DMS79 treated with DMSO at 0.1 percent for 48 hours (cell line): ENCODE data around the gene KIF12.
A peak's percentile ranks its signal among the peaks of the same experiment; 100 is the strongest.

Experiments
- DNase-seq: peaks from one replicate; lab custom pipeline; 2025; lab: John Stamatoyannopoulos, UW

KIF12 gene

DNA sequence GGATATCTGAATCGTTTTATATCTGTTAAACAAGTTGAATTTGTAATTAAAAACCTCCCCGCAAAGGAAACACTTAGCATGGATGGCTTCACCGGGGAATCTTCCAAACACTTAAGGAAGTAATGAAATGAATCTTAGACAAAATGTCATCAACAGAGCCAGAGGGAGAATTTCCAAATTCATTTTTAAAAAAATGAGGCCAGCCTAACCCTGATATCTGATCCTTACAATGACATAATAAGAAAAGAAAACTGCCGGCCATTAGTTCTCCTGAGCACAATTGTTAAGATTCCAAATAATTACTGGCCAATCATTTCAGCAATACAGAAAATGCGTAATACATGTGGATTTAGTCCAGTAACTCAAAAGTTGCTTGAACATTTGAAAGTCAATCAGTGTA is 6.1 kb upstream of the KIF12 start:
- no peak for DNase-seq

DNA sequence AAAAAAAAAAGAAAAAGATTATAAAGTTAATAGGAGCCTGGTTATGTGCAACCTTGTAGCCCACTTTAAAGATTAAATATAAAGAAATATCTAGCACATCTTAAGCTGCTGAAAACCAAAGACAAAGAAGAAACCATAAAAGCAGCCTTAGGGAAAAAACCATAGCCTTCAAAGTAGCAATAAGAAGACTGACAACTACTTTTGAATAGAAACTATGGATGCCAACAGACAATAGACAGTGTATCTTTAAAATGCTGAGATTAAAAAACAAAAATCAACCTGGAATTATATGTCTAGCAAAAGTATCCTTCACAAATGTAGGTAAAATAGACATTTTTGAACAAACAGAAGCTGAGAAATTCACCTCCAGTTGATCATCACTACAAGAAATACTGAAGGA is 3.4 kb upstream of the KIF12 start:
- DNase-seq = no peak

DNA sequence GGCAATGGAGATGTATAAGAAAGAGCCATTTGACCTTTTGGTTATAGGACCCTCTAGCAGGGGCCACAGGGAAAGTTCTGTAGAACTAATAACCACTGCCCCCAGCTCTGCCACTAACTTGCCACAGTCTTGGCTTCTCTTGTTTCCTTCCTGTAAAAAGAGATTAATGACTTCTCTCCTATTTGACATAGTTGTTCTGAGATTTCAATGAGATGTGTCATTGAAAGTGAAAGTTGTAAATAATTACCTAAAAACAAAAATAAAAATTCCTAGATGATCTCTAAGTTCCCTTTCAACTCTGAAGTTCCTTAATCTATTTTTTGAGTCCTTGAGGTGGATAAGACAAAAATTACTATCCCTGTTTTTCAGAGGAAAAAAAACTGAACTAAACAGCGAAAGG is 1.4 kb upstream of the KIF12 start:
- DNase-seq = no peak

DNA sequence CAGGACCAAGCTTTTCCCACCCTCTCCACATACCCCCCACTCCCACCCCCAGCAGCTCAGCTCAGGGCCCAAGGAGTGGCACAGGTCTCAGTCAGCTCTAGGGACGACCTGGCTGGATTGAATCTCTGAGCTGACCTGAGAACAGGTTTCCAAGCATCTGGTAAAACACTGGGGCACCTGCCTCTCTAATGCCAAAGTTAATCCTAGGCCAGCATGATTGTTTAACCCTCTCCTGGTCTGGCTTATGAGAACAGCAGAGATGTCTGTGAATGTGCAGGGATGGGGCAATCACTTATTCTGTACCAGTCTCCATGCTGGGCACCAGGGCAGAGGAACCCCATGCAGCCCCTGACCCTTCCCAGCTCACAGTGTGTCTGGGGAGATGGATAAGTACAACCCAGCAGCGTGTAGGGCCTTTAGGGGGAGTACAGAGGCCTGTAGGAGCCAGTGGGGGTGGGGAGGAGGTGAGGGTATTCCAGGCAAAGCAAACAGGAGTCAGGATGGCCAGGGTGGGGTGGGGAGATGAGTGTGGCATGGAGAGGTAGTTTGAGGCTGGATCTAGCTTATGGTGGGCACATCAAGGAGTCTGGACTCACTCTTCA is 678 bp upstream of the KIF12 start:
- DNase-seq = peak; percentile 30

DNA sequence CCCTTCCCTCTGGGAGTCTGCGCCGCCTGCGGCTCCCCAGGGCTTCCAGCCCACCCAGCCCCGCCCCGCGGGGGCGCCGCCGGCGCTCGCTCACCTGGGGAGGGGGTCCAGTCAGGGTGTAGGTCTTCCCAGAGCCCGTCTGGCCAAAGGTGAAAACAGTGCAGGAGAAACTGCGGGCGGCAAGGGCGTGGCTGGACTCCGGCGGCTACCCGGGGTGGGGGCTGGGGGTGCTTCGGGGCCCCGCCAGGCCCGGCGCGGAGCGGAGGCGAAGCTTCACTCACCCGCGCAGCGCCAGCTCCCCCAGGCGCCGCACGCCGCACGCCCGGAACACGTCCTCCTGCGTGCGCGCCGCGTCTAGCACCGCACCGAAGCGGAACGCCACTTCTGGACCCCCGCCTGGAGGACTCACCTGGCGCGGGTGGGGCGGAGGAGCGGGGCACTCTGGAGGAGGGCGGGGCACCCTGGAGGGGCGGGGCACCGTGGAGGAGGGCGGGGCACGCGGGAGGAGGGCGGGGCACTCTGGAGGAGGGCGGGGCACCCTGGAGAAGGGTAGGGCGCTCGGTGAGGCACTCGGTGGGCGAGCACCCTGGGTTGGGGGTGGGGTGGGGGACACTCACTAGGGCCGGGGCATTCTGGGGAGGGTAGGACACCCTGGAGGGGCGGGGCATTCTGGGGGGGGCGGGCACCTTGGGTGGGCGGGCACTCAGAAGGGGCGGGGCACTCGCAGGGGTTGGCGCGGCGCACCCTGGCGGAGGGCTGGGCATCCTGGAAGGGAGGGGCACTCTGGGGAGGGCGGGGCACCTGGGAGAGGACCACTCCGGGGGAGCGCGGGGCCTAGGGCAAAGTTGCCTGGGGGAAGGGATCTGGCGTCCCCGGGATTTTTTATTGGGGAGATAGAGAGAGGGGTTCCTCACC is 814 bp downstream of the KIF12 start:
- DNase-seq = peak; percentile 63

DNA sequence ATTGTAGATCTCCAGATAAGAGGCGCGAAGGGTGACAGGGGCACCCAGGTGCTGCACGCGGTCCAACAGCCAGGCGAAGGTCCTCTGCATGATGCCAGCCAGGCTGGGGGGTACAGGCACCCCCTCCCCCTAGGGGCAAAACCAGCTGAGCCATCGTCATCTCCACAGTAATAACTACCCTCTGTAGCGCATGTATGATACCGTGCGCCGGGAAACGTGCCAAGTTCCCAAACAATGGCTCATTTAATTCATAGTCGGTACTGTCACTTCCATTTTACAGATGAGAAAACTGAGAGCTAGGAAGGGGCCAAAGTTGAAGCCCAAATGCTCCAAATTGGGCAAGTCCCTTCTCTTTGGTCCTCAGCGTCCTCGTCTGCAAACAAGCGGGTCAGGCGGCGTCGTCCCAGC is 1.5 kb downstream of the KIF12 start:
- peak; percentile 14 for DNase-seq

DNA sequence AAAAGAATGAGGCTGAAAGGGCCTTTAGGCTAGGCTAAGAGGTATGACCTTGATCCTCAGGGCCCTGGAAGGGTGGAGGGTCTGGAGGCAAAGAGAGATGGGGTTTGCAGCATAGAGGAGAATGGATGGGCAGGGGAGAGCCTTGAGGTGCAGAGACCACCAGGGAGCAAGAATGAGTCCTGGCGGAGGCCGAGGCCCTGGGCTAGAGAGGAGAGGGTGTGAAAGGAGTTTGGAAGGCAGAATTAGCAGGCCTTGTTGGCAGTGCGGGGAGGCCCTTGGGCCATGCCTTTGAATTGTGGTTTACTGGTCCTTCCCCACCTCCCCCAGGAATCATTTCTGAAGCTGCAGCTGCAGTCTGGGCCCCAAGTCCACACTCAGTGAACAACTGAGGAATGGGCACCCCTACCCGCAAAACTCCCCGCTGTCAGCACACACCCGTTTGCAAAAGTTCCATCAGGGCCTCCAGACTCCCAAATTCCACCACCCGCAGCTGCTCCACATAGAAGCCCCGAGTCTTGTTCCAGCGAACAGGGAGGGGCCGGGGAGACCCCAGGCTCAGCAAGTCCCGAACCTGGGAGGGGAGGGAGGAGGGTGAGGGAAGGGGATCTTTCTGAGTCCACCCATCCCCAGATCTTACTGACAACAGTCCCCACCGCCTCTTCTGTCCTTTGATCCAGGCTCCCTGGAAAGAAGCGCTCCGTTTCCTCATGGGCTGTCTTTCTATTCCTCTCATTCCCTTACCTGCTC is 2.1 kb downstream of the KIF12 start:
- DNase-seq = no peak

DNA sequence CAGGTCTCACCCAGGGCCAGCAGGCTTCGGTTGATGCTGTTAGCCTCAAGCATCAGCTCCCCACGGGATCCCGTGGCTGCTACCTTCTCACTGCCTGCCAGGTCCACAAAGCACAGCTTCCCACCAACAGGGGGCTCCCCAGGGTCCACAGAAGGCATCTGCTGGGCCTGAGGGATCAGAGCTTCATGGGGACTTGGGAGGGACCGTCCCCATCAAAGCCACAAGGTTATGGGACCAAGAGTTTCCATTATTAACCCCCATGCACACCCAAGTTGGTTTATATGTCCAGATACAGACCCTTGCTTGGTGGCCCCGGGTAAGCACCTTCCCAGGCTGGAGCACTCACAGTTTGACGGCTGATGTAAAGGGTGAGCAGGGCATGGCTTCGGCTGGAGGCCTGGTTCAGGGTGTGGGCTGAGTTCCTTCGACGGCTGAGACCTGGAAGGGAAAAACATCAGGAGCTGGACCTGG is 3.0 kb downstream of the KIF12 start:
- DNase-seq = no peak

DNA sequence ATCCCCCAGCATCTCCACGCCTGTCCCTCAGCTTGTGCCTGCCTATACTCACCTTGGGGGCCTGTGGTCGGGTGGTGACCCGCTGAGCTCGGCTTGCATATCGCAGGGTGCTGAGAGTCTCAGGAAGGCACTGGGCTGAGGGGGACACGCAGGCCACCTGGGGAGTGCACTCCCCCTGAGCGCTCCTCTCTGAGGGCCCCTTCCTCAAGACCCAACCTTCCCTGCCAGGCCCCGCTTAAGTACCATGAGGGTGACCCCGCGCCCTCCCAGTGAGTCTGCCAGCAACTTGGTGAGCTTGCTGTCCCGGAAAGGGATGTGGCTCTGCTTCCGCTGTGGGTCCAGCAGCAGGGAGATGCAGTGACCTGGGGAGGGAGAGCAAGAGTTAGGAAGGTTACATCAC is 4.1 kb downstream of the KIF12 start:
- DNase-seq = no peak

DNA sequence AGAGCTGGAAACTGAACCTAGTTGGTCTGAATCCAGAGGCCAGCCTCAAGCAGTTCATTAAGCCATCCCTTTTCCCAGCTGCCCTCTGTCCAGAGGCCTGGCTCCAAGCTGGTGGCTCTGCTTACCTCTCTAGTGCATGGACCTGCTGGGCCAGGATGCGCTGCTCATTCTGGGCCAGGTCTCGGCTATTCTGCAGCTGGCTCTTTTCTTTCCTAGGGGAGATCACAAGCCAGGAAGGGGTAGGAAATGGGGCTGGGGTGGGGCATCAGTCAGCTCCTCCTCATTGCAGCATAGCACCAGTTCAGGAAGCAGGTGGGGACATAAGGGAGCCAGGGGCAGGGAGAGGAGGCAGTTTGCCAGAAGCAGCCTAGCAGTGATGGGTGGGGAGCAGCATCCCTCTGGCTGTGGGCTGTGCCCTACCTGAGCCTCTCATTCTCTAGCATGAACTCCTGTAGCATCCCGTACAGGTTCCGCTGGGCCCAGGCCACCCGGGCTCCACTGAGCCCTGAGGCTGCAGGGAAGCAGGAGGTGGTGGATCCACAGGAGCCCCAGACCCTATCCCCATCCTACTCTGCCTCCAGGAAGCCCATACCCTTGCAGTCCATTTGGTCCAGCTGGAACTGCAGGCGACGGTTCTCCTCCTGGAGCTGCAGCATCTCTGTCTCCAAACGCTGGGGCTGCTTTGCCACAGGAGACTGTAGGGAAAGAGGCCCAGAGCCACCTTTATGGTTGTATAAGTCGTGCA is 5.2 kb downstream of the KIF12 start:
- DNase-seq = no peak

DNA sequence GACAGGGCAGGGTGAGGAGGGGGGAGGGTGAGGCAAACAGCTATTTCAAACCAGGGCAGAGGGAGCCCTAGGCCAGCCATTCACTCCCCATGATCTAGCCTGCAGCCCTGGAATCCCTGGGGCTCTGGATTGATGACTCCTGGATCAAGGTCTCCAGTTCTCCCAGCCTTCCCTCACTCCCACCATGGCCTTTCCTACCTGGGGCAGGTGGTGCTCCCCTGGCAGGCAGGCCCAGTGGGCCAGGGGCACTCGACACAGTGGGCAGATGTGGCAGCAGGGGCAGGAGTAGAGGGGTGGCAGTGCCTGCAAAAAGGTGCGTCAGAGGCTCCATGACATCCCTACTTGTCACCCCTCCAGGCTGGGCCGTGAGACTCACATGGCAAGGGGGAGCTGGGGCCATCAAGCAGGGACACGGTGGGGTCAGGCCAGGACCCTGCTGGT is 6.0 kb downstream of the KIF12 start:
- no peak for DNase-seq

DNA sequence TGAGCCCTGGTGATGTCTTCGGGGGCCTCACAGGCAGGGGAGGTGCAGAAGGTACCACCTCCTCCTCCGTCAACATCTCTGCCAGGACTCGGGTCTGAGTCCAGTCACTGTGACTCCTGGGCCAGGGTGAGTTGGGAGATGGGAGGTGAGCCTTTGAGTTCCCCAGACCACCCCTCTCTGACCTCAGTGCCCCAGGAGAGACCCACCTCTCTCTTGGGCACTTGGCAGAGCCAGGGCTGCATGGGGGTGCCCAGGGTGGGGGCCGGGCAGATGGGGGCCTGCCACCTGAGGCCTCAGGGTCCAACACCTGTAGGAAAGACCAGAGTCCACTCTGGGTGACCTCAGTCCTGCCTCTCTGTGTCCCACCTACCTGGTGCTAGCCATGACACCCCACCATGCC is 6.8 kb downstream of the KIF12 start:
- no peak for DNase-seq

DNA sequence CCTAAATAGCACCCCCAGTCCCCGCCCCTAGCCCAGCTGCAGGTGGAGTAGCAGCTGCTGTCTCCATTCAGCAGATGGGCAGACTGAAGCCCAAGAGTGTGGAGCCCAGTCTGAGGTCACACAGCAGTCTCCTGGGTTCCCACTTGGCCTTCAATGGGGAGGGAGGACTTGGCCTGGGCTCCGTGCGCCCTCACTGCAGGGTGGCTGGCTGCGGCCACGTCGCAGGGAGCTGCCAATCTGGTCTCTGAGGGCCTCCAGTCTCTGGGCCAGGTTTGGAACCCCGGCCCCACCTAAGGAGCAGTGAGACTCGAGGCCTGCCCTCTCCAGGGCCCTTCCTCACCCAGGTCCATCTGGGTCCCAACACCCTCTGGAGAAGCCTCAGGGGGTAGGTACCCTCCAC is 7.4 kb downstream of the KIF12 start:
- no peak for DNase-seq

DNA sequence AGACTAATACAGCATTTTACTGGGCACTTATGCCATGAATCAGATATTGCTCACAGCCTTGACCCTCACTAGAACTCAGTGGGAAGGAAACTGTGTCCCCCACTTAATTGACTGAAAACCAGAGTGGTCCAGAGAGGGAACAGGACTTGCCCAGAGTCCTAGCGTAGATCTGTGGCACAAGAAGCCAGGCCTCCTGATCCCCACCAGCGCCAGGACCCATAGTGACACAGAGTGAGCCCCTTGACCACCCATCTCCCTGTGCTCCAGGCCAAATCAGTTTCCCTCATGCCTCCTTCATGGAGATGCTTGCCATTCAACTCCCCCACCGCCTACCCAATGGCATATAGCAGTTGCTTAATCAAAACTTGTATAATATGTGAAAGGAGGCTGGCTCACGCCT is 8.3 kb downstream of the KIF12 start:
- no peak for DNase-seq

DNA sequence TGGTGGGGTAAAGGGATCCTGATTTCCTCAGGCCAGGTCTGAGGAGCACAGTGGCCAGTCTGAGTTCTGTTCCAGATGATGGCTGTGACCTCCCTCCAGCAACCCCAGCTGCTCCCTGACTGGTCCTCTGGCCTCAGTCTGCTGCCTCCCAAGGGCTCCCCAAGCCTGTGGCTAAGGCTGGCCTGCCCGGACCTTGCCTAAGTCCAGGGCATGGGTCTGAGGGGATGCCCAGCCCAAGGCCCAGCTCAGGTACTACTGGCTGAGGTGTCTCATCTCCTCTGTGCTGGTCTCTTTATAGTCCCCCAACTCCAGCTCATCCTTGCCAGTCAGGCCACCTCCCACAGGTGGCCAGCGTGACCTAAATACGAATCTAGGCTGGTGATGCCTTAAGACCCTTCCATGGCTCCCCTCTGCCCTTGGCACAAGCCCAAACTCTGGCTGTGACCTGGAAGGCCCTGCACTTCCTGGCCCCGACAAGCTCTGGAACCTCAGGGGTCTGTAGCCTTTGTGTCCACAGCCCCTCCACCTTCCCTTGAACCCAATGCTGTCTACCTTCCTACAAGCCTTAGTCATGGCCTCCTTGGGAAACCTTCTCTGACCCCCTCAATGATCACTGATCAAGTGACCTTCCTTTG is 9.8 kb downstream of the KIF12 start:
- DNase-seq = no peak

DNA sequence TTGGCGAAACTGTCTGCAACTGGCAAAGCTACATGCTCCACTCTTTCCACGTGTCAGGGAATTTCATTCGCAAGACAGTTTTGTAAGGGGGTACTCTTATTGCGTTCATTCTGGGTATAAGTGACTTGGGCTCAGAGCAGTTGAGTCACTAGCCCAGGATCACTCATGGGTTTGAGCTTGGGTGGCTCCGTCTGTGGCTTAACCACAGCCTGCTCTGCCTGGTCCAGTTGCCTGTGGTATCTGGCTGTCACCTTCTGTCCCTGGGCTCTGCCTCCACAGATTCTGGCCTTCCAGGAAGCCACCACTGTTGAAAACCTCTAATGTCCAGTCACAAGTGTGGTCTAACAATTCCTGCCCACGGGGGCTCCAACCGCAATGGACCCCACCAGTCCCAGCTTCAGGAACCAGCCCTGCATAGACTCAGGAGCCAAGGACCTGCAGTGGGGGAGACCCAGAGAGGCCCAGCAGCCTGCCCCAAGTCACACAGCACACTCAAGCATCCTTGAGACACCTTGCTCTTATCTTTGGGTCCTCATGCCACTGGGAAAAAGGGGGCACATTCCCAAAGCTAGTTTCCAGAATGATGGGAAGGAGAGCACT is 10.4 kb downstream of the KIF12 start:
- no peak for DNase-seq

DNA sequence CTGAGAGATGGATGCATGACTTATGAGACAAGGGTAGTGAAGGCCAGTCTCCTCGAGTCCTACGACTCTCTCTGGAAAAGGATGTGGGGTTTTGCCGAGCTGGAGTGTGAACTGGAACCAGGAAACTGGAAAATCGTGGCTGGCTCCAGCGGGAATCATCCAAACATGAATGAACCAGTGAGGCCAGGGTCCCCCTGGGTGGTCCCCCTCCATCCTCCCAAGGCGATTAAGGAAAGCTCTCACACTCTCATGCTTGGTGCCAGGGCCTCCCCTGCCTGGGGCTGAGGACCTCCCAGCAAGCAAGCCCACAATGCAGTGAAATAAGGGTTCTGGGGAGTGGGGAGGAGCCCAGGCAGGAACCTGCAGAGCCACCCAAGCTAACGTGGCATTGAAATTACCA is 11.4 kb downstream of the KIF12 start:
- no peak for DNase-seq

DNA sequence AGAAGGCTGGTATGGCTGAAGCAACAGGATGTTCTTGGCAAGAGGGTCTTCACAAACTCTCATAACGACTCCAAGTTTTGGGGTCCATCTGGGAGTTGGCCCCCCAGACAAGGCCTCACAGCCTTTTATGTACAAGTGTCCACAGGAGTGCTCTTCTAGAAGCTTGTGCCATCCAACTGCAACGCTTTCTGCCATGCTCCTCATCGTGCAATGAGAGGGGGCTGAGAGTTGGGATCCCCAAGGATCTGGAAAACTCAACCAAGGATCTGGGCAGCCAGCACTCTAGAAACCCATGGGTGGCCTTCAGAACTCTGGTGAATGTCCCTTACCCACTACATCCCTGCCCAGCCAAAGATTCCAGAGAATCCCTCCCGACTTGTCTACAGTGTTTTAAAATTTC is 12.5 kb downstream of the KIF12 start:
- no peak for DNase-seq

DNA sequence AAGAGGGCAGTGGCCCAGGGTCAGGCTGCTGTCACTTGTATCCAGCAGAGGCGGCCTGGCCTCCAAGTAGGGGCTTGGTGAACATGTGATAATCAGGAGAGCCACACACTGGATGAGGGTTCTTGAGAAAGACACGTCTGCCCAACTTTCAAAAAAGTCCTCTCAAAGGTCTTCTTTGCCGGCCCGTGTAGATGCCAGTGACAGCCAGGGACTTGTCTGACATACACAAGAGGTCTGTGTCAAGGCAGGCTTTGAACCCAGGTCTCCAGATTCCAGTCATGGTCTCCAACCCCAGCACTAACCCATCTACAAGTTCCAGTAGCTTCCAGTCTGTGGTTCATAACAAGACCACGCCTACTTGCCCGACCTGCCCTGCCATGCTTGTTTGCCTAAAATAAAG is 13.1 kb downstream of the KIF12 start:
- DNase-seq = no peak

DNA sequence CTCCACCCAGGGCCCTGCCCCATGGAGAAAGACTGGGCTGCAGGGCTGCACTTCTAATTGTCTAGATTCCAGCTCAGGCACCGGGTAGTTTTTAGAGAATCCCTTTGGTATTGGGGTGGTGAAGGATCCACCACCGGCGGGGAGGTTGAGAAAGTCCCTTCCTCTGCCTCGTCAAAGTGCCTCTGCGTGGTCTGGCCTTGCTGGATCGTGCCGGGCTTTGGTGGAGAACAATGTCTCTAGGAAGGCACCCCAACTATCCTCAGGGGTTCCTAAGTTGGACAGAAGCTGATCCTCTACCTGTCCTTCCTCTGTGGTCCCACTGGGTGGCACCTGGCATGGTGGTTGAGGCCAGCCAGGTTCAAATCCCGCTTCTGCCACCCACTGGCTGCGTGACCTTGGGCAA is 13.7 kb downstream of the KIF12 start:
- no peak for DNase-seq
